HEK293 (cell line): ENCODE results near the gene NPHP4.

Source experiments
- CTCF ChIA-PET: fragments of 350-600 bp; formaldehyde crosslinking; extraction: SDS; loops from one replicate; lab custom pipeline; 2021; ENCODE audit warnings: antibody characterized with exemption; lab: Yijun Ruan, JAX
- POLR2A ChIA-PET: fragments of 300-600 bp; formaldehyde crosslinking; extraction: SDS; loops from one replicate; lab custom pipeline; 2020; ENCODE audit warnings: antibody characterized with exemption, inconsistent platforms; lab: Yijun Ruan, JAX
- H3K27ac ChIP-seq: fragments of 200-500 bp; sonication (Bioruptor generic); 2 replicates; pipeline ENCODE4 v1.5.1; 2014; ENCODE audit warnings: low read depth, low read length, control low read depth, inconsistent platforms; ENCODE audit errors: extremely low read depth
- H3K36me3 ChIP-seq, 2 experiments: fragments of 200-500 bp in 1 of 2; sonication (Bioruptor generic) in 1 of 2; 1 replicate in 1 of 2; 2 replicates in 1 of 2; pipeline ENCODE4 v1.5.1; 2014 to 2017; ENCODE audit warnings: inconsistent platforms in 2 of 2, low read length in 2 of 2; ENCODE audit not compliant: control insufficient read depth in 2 of 2, insufficient read depth in 1 of 2
- H3K4me1 ChIP-seq: fragments of 200-500 bp; sonication (Bioruptor generic); 2 replicates; pipeline ENCODE4 v1.5.1; 2014; ENCODE audit warnings: mild to moderate bottlenecking, low read length, inconsistent platforms; ENCODE audit not compliant: control insufficient read depth, insufficient read depth
- H3K4me3 ChIP-seq: 2 replicates; pipeline ENCODE4 v1.5.1; 2011; ENCODE audit warnings: low read depth, mild to moderate bottlenecking, control low read depth, low read length, moderate library complexity
- H3K9me3 ChIP-seq: fragments of 200-500 bp; sonication (Bioruptor generic); 2 replicates; pipeline ENCODE4 v1.5.1; 2014; ENCODE audit warnings: low read depth, low read length, inconsistent platforms; ENCODE audit not compliant: control insufficient read depth, insufficient read depth
- BCL11B ChIP-seq: fragments of 450-650 bp; formaldehyde crosslinking; IDR thresholded peaks from 2 replicates; pipeline ENCODE4 v1.5.1; 2016; ENCODE audit warnings: low read depth, missing biosample characterization, missing genetic modification characterization
- BCL6B ChIP-seq: fragments of 450-650 bp; formaldehyde crosslinking; IDR thresholded peaks from 2 replicates; pipeline ENCODE4 v1.5.1; 2017; ENCODE audit warnings: missing biosample characterization, missing genetic modification characterization
- PRDM2 ChIP-seq: fragments of 450-650 bp; formaldehyde crosslinking; IDR thresholded peaks from 2 replicates; pipeline ENCODE4 v1.5.1; 2016; ENCODE audit warnings: missing biosample characterization, missing genetic modification characterization, borderline replicate concordance
- SALL2 ChIP-seq: fragments of 450-650 bp; formaldehyde crosslinking; IDR thresholded peaks from 2 replicates; pipeline ENCODE4 v1.5.0; 2017; ENCODE audit warnings: missing biosample characterization, mild to moderate bottlenecking, missing genetic modification characterization, borderline replicate concordance
- SETDB1 ChIP-seq: IDR thresholded peaks from one replicate; pipeline ENCODE4 v1.6.1; 2017; ENCODE audit warnings: mild to moderate bottlenecking, low read length, moderate library complexity, mixed read lengths; ENCODE audit not compliant: insufficient read length
- SP3 ChIP-seq: fragments of 450-650 bp; formaldehyde crosslinking; IDR thresholded peaks from 2 replicates; pipeline ENCODE4 v1.5.1; 2016; ENCODE audit warnings: missing biosample characterization, missing genetic modification characterization
- ZNF114 ChIP-seq: fragments of 450-650 bp; formaldehyde crosslinking; IDR thresholded peaks from 2 replicates; pipeline ENCODE4 v1.5.0; 2017; ENCODE audit warnings: missing biosample characterization, missing genetic modification characterization
- ZNF155 ChIP-seq: fragments of 450-650 bp; formaldehyde crosslinking; IDR thresholded peaks from 2 replicates; pipeline ENCODE4 v1.5.1; 2016; ENCODE audit warnings: missing biosample characterization, missing genetic modification characterization
- ZNF19 ChIP-seq: fragments of 450-650 bp; formaldehyde crosslinking; IDR thresholded peaks from 2 replicates; pipeline ENCODE4; 2016; ENCODE audit warnings: missing biosample characterization, missing genetic modification characterization, low read depth
- ZNF341 ChIP-seq: fragments of 450-650 bp; formaldehyde crosslinking; IDR thresholded peaks from 2 replicates; pipeline ENCODE4; 2016; ENCODE audit warnings: low read depth, missing biosample characterization, missing genetic modification characterization
- ZNF350 ChIP-seq: fragments of 450-650 bp; formaldehyde crosslinking; IDR thresholded peaks from 2 replicates; pipeline ENCODE4 v1.5.0; 2017; ENCODE audit warnings: missing biosample characterization, mild to moderate bottlenecking, missing genetic modification characterization
- ZNF398 ChIP-seq: fragments of 450-650 bp; formaldehyde crosslinking; IDR thresholded peaks from 2 replicates; pipeline ENCODE4 v1.5.1; 2017; ENCODE audit warnings: missing biosample characterization, missing genetic modification characterization
- ZNF404 ChIP-seq: fragments of 450-650 bp; formaldehyde crosslinking; IDR thresholded peaks from 2 replicates; pipeline ENCODE4 v1.5.1; 2017; ENCODE audit warnings: missing biosample characterization, missing genetic modification characterization
- ZNF529 ChIP-seq: fragments of 450-650 bp; formaldehyde crosslinking; IDR thresholded peaks from 2 replicates; pipeline ENCODE4 v1.5.1; 2017; ENCODE audit warnings: missing genetic modification characterization, missing biosample characterization; ENCODE audit not compliant: insufficient replicate concordance
- ZNF558 ChIP-seq: fragments of 450-650 bp; formaldehyde crosslinking; IDR thresholded peaks from 2 replicates; pipeline ENCODE4 v1.5.1; 2016; ENCODE audit warnings: missing biosample characterization, missing genetic modification characterization
- ZNF692 ChIP-seq: fragments of 450-650 bp; formaldehyde crosslinking; IDR thresholded peaks from 2 replicates; pipeline ENCODE4 v1.5.1; 2016; ENCODE audit warnings: missing biosample characterization, missing genetic modification characterization
- ZNF747 ChIP-seq: fragments of 450-650 bp; formaldehyde crosslinking; IDR thresholded peaks from 2 replicates; pipeline ENCODE4 v1.5.1; 2016; ENCODE audit warnings: missing biosample characterization, missing genetic modification characterization
- TF ChIP-seq, protein P1 (sequence below): fragments of 450-650 bp; IDR thresholded peaks from 2 replicates; pipeline ENCODE4 v1.5.1; 2018; ENCODE audit warnings: missing biosample characterization, mild to moderate bottlenecking, missing genetic modification characterization
- TF ChIP-seq, protein P2 (sequence below): fragments of 450-650 bp; formaldehyde crosslinking; IDR thresholded peaks from 2 replicates; pipeline ENCODE4 v1.5.1; 2016; ENCODE audit warnings: missing biosample characterization, missing genetic modification characterization, low read depth

Gene NPHP4

DNA sequence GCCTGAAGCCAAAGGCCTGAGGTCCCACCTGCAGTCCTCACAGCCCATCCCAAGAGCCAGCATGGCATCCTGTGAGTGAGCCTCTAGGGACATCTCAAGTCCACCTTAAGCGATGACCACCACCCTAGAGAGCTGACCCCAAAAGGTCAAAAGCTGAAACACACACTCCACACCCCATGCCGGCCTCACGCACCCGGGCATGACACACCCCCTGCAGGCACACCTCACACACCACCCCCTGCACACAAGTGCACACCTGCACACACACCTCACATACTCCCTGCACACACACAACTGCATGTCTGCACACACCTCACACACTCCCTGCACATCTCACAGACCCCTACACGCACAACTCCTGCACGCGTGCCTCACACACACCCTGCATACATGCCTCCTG is 118.7 kb downstream of the NPHP4 start:
- Histone ChIP-seq H3K27ac (no peak overlapping the region), H3K4me3 (no peak overlapping the region), H3K9me3 (no peaks in the 10 kb centered on the region), H3K36me3 (peaks cover 0 to 70% of the 10 kb centered on the region in 2 experiments; a peak in 2 of 3 replicates), H3K4me1 (no peaks in the 10 kb centered on the region)
- TF ChIP-seq SP3 (tag by site-specific recombination) (no peak), BCL11B (no peak), ZNF350 (tag by site-specific recombination) (no peak), SETDB1 (no peak), ZNF529 (no peak), ZNF558 (tag by site-specific recombination) (no peak), ZNF747 (tag by site-specific recombination) (no peak), ZNF114 (tag by site-specific recombination) (no peak)
- POLR2A ChIA-PET = no interaction called here
- CTCF ChIA-PET = no interaction called here

DNA sequence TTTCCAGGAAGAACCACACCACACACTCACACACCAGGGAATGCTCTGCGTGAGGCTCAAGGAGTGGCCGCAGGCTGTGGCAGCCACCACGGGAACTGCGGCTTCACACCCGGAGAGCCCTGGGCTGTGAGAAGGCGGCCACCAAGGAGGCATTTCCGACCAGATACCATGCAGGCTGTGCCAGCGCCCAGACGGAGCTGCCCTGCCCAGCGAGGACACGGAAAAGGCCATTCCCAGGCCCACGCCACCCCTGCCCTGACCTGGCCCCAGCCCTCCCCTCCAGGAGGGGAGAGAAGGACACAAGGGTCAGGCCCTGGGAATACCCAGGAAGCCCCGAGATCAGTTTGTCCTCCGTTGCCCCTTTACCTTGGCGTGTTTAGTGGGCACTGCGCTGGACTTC is 119.3 kb downstream of the NPHP4 start:
- H3K27ac ChIP-seq = no peak overlapping the region
- H3K36me3 ChIP-seq = peaks cover 0 to 75% of the 10 kb centered on the region in 2 experiments; a peak in 2 of 3 replicates
- POLR2A ChIA-PET = no interaction called here
- CTCF ChIA-PET = no interaction called here
- no peak overlapping the region for H3K4me3 ChIP-seq
- H3K9me3 ChIP-seq = no peaks in the 10 kb centered on the region
- H3K4me1 ChIP-seq = no peaks in the 10 kb centered on the region
- TF ChIP-seq PRDM2 (tag by site-specific recombination) (no peak), ZNF398 (tag by site-specific recombination) (no peak), ZNF341 (tag by site-specific recombination) (no peak), ZNF529 (no peak), ZNF19 (tag by site-specific recombination) (no peak), ZNF404 (tag by site-specific recombination) (no peak), ZNF155 (tag by site-specific recombination) (no peak), SALL2 (tag by site-specific recombination) (no peak), BCL6B (no peak), ZNF692 (tag by site-specific recombination) (no peak)
- TF ChIP-seq, protein P1, sequence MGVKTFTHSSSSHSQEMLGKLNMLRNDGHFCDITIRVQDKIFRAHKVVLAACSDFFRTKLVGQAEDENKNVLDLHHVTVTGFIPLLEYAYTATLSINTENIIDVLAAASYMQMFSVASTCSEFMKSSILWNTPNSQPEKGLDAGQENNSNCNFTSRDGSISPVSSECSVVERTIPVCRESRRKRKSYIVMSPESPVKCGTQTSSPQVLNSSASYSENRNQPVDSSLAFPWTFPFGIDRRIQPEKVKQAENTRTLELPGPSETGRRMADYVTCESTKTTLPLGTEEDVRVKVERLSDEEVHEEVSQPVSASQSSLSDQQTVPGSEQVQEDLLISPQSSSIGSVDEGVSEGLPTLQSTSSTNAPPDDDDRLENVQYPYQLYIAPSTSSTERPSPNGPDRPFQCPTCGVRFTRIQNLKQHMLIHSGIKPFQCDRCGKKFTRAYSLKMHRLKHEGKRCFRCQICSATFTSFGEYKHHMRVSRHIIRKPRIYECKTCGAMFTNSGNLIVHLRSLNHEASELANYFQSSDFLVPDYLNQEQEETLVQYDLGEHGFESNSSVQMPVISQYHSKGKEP (tag by site-specific recombination) = no peak
- TF ChIP-seq, protein P2, sequence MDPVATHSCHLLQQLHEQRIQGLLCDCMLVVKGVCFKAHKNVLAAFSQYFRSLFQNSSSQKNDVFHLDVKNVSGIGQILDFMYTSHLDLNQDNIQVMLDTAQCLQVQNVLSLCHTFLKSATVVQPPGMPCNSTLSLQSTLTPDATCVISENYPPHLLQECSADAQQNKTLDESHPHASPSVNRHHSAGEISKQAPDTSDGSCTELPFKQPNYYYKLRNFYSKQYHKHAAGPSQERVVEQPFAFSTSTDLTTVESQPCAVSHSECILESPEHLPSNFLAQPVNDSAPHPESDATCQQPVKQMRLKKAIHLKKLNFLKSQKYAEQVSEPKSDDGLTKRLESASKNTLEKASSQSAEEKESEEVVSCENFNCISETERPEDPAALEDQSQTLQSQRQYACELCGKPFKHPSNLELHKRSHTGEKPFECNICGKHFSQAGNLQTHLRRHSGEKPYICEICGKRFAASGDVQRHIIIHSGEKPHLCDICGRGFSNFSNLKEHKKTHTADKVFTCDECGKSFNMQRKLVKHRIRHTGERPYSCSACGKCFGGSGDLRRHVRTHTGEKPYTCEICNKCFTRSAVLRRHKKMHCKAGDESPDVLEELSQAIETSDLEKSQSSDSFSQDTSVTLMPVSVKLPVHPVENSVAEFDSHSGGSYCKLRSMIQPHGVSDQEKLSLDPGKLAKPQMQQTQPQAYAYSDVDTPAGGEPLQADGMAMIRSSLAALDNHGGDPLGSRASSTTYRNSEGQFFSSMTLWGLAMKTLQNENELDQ (tag by site-specific recombination) = no peak
